ENCODE results near the gene WASHC2C.
"Not testable (repeated sequence)": the region's sequence is repeated elsewhere in the genome, so short reads cannot be mapped to it uniquely, and the experiment has no call there.

- not testable (repeated sequence) for TF ChIP-seq CTCF, POLR2A (IDR thresholded peaks at IDR 0.05)
Observed at GRCh38 chr10:45804996-45805395, 77.9 kb downstream of the WASHC2C start.

All from uterus (tissue), 2 donors.